Measurements from ENCODE around the gene ARHGEF12. TPM values are rescaled to one million over a fixed set of nuclear protein-coding genes. Genes with fewer than 3 reads are reported as not detected.

Gene ARHGEF12
- total RNA-seq, 4 donors from 2014 or later = 82.6 to 161 (median 125) TPM

DNA sequence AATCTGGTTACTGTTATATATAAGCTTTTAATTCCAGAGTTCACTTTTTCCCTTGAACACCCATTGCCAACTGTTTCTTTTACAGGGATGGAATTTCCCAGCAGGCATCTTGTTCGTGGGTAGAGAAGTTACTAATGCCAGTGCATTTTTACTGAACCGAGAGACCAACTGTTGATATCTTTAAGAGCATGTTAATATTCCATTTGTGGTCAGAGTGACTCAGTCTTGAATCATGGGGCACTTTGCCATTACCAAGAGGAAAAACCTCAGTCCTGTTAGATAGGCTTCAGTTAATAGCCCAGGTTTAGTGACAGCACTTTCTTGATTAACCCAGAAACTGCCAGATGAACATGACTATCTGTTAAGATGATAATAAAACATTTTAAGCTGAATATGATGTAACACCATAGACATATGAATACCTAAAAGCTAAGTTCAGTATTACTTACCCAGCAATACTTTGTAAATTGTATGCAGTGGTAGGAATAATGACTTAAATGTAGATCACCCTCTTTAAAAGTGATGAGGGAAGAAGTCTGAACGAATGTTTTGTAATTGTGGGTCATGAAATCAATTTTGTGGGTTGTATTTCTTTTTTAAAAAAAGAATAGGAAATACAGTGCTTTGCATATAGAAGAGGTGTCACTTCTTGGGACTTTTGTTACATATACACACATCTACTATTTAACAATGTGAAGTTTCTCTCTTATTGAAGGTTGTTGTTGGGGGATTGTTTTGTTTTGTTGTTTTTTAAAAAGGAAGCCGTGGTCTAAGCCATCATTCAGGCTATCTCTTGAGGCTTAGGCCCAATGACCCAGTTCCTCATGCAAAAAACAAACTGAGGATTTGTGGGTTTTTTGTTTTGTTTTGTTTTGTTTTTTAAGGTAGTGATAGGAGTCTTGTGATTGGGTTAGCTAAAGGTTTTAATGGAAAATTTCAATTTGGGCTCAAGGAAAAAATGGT, 96.1 kb downstream of the ARHGEF12 start:
- H3K4me3 ChIP-seq = no peak overlapping the region

DNA sequence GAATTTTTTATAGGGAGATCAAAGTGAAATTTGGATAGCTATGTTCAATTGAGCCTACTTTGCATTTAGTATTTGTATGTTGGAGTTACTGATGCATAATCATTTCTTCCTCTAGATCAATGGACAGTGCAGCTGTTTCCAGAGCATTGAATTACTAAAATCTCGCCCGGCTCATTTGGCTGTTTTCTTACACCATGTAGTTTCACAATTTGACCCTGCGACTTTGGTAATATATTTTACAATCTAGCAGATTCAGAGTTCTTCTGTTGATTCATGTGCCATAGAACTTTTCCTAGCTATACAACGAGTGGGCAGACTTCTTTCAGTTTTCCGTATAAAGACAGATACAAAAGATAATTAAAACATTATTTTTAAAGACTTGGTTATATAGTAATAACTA, 105.4 kb downstream of the ARHGEF12 start:
- H3K27me3 ChIP-seq = no peaks in the 10 kb centered on the region
- H3K4me3 ChIP-seq = no peak overlapping the region
- H3K27ac ChIP-seq = no peak overlapping the region
- H3K36me3 ChIP-seq = no peaks in the 10 kb centered on the region
- no peak for DNase-seq
- TF ChIP-seq, protein P1, sequence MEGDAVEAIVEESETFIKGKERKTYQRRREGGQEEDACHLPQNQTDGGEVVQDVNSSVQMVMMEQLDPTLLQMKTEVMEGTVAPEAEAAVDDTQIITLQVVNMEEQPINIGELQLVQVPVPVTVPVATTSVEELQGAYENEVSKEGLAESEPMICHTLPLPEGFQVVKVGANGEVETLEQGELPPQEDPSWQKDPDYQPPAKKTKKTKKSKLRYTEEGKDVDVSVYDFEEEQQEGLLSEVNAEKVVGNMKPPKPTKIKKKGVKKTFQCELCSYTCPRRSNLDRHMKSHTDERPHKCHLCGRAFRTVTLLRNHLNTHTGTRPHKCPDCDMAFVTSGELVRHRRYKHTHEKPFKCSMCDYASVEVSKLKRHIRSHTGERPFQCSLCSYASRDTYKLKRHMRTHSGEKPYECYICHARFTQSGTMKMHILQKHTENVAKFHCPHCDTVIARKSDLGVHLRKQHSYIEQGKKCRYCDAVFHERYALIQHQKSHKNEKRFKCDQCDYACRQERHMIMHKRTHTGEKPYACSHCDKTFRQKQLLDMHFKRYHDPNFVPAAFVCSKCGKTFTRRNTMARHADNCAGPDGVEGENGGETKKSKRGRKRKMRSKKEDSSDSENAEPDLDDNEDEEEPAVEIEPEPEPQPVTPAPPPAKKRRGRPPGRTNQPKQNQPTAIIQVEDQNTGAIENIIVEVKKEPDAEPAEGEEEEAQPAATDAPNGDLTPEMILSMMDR (IDR thresholded peaks at IDR 0.05) = no peak
- TF ChIP-seq POLR2A (IDR thresholded peaks at IDR 0.05) = no peak
- intact Hi-C loops (cut with DNase I; ENCODE audit: low total_unique reads) = no loop called here
- H3K4me1 ChIP-seq = no peaks in the 10 kb centered on the region
- no peaks in the 10 kb centered on the region for H3K9me3 ChIP-seq

More for the DNA sequence above, 96.1 kb downstream of the ARHGEF12 start:
- Histone ChIP-seq H3K36me3 (no peaks in the 10 kb centered on the region), H3K27ac (peak overlapping the region; percentile 71 to 78), H3K27me3 (no peaks in the 10 kb centered on the region), H3K9me3 (no peaks in the 10 kb centered on the region), H3K4me1 (no peaks in the 10 kb centered on the region)
- intact Hi-C loops (cut with DNase I; ENCODE audit: low total_unique reads) = no loop called here
- DNase-seq = peak in 1 of 2 donors; percentile 50
- no peak for TF ChIP-seq POLR2A (IDR thresholded peaks at IDR 0.05)
- TF ChIP-seq, protein P1 (IDR thresholded peaks at IDR 0.05) = no peak

DNA sequence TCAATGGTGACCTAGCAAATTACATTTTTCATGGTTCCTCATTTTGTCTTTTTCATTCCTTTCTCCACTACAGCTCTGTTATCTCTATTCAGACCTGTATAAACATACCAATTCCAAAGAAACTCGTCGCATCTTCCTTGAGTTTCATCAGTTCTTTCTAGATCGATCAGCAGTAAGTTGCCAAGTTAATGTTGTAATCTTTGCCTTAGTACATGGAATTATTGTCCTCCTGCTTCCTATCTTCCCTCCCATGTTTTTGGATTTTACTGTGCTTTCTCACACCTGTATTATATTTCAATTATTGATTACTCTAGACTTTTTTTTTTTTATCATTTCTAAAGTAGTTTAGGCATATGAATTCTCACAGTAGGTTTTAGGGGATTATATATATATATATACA, 105.8 kb downstream of the ARHGEF12 start:
- no peak overlapping the region for H3K27ac ChIP-seq

DNA sequence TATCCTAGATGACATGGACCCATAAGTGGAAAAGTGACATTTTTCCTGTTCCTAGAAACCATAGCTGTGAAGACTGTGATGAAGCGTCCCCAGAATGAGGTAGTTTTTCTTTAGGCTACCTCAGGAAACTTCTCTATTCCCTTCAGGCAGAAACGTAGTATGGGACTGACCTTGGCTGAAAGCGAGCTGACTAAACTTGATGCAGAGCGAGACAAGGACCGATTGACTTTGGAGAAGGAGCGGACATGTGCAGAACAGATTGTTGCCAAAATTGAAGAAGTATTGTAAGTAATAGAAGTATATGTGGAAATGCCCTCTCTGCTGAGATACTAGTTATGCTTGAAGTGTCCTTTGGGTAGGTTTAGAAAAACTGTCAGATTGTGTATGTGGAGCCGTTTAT, 110.6 kb downstream of the ARHGEF12 start:
- TF ChIP-seq, protein P1 (IDR thresholded peaks at IDR 0.05) = no peak
- no peak for TF ChIP-seq POLR2A (IDR thresholded peaks at IDR 0.05)
- H3K9me3 ChIP-seq = no peaks in the 10 kb centered on the region
- no peak overlapping the region for H3K4me3 ChIP-seq
- H3K4me1 ChIP-seq = no peaks in the 10 kb centered on the region
- H3K27me3 ChIP-seq = no peaks in the 10 kb centered on the region
- intact Hi-C loops (cut with DNase I; ENCODE audit: low total_unique reads) = no loop called here
- H3K36me3 ChIP-seq = no peaks in the 10 kb centered on the region
- DNase-seq = no peak
- no peak overlapping the region for H3K27ac ChIP-seq

More for the DNA sequence above, 105.8 kb downstream of the ARHGEF12 start:
- intact Hi-C loops (cut with DNase I; ENCODE audit: low total_unique reads) = no loop called here
- Histone ChIP-seq H3K4me1 (no peaks in the 10 kb centered on the region), H3K36me3 (no peaks in the 10 kb centered on the region), H3K9me3 (no peaks in the 10 kb centered on the region), H3K27me3 (no peaks in the 10 kb centered on the region), H3K4me3 (no peak overlapping the region)
- TF ChIP-seq, protein P1 (IDR thresholded peaks at IDR 0.05) = no peak
- TF ChIP-seq POLR2A (IDR thresholded peaks at IDR 0.05) = no peak
- no peak for DNase-seq

DNA sequence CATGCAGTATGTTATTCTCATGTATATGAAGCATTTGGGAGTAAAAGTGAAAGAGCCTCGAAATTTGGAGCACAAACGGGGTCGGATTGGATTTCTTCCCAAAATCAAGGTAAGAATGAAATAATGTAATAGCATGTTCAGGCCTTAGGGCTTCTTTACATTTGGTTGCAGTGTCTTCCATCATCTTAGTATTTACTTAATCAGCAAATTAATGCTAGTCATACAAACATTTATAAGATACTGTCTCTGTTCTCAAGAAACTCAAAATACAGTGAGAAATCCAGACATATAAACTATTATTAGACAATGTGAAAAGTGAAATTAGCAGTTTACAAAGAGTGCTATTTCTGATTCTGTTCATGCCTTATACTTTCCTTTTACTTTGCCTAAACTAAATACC, 112.0 kb downstream of the ARHGEF12 start:
- no peak for TF ChIP-seq POLR2A (IDR thresholded peaks at IDR 0.05)
- TF ChIP-seq, protein P1 (IDR thresholded peaks at IDR 0.05) = no peak
- Histone ChIP-seq H3K4me1 (no peaks in the 10 kb centered on the region), H3K9me3 (no peaks in the 10 kb centered on the region), H3K4me3 (no peak overlapping the region), H3K27me3 (no peaks in the 10 kb centered on the region), H3K36me3 (no peaks in the 10 kb centered on the region), H3K27ac (no peak overlapping the region)
- intact Hi-C loops (cut with DNase I; ENCODE audit: low total_unique reads) = no loop called here
- no peak for DNase-seq

Data from uterus (tissue), 4 donors.